Measurements from ENCODE around the gene URI1.

DNA sequence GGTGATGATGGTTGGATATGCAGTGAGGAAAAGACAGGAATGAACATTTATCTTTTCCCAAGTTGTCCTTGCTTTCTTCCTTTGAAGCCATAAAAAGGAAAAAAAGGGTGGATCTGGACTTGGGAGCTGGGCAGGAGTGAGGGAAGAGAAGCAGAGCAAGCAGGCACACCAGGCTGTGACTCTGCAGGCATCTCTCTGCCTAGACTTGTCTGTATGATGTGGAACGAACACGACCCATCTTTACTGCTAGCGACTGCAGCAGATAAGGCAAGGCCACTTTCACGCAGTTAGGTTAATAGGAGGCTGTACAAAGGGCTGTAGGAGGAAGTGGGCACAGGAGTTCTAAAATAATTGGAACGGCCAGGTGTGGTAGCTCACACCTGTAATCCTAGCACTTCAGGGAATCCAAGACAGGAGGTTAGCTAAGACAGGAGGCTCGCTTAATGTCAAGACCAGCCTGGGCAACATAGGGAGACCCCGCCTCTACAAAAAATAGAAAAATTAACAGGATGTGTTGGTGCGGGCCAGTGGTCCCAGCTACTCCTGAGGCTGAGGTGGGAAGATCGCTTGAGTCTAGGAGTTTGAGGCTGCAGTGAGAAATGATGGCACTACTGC lies 961 bp upstream of the URI1 start:
- no peak for TF ChIP-seq FOXA1 (IDR thresholded peaks at IDR 0.05)
- no peak for TF ChIP-seq TARDBP (IDR thresholded peaks at IDR 0.05)

Measured in HEK293T (cell line).